SK-N-SH treated with all-trans-retinoic acid at 6 μM for 48 hours (cell line): ENCODE results near the gene TBKBP1.

Experiments used
- ATAC-seq: fragments of 200-7000 bp; cut with Tn5 transposase; 3 replicates; pipeline ENCODE4 v1.9.1; 2020; ENCODE audit warnings: mild to moderate bottlenecking, moderate library complexity
- ARNTL ChIP-seq: fragments of 450-650 bp; formaldehyde crosslinking; IDR thresholded peaks from 2 replicates; pipeline ENCODE4 v1.5.0; 2020; ENCODE audit warnings: low read depth, mild to moderate bottlenecking, moderate library complexity, borderline replicate concordance
- CSDC2 ChIP-seq: fragments of 250-450 bp; sonication (Bioruptor Pico); IDR thresholded peaks from 2 replicates; pipeline ENCODE4 v1.5.0; 2020; ENCODE audit warnings: mild to moderate bottlenecking, moderate library complexity
- GLIS3 ChIP-seq: fragments of 250-450 bp; sonication (Bioruptor Pico); IDR thresholded peaks from 2 replicates; pipeline ENCODE4 v1.5.0; 2020; ENCODE audit warnings: mild to moderate bottlenecking, moderate library complexity
- ISL1 ChIP-seq: fragments of 250-450 bp; sonication (Bioruptor Pico); IDR thresholded peaks from 2 replicates; pipeline ENCODE4 v2.1.2; 2022; ENCODE audit warnings: mild to moderate bottlenecking, moderate library complexity
- OSR1 ChIP-seq: fragments of 250-450 bp; sonication (Bioruptor Pico); IDR thresholded peaks from 2 replicates; pipeline ENCODE4 v1.8.0; 2022; ENCODE audit warnings: moderate library complexity, mild to moderate bottlenecking, inconsistent platforms
- POU6F1 ChIP-seq: fragments of 250-450 bp; sonication (Bioruptor Pico); IDR thresholded peaks from 2 replicates; pipeline ENCODE4 v1.8.0; 2021; ENCODE audit warnings: low read depth, mild to moderate bottlenecking, moderate library complexity, borderline replicate concordance
- RARB ChIP-seq: fragments of 250-450 bp; sonication (Bioruptor Pico); IDR thresholded peaks from 2 replicates; pipeline ENCODE4 v1.8.0; 2021; ENCODE audit warnings: mild to moderate bottlenecking, moderate library complexity
- SNAI2 ChIP-seq: fragments of 250-450 bp; sonication (Bioruptor Pico); IDR thresholded peaks from 2 replicates; pipeline ENCODE4 v1.5.0; 2020; ENCODE audit warnings: mild to moderate bottlenecking, moderate library complexity
- TCF4 ChIP-seq: fragments of 250-450 bp; sonication (Bioruptor Pico); IDR thresholded peaks from 2 replicates; pipeline ENCODE4 v1.8.0; 2021; ENCODE audit warnings: mild to moderate bottlenecking, moderate library complexity, borderline replicate concordance
- TOX ChIP-seq: fragments of 250-450 bp; sonication (Bioruptor Pico); IDR thresholded peaks from 2 replicates; pipeline ENCODE4 v1.8.0; 2021; ENCODE audit warnings: mild to moderate bottlenecking, moderate library complexity, borderline replicate concordance
- ZC3H10 ChIP-seq: fragments of 250-450 bp; sonication (Bioruptor Pico); IDR thresholded peaks from 2 replicates; pipeline ENCODE4 v1.5.1; 2021; ENCODE audit warnings: mild to moderate bottlenecking, moderate library complexity
- ZFP3 ChIP-seq: fragments of 250-450 bp; sonication (Bioruptor Pico); IDR thresholded peaks from 2 replicates; pipeline ENCODE4 v1.5.0; 2020; ENCODE audit warnings: mild to moderate bottlenecking, moderate library complexity
- ZFP30 ChIP-seq: fragments of 450-650 bp; formaldehyde crosslinking; IDR thresholded peaks from 2 replicates; pipeline ENCODE4 v1.5.0; 2022; ENCODE audit warnings: mild to moderate bottlenecking, moderate library complexity
- ZNF565 ChIP-seq: fragments of 450-650 bp; formaldehyde crosslinking; conservative IDR thresholded peaks from 2 replicates; pipeline ENCODE4 v1.5.0; 2020; ENCODE audit warnings: low read depth, mild to moderate bottlenecking, moderate library complexity
- TF ChIP-seq, protein P1 (sequence below): fragments of 250-450 bp; sonication (Bioruptor Pico); IDR thresholded peaks from 2 replicates; pipeline ENCODE4 v1.8.0; 2020; ENCODE audit warnings: mild to moderate bottlenecking, moderate library complexity, borderline replicate concordance
- TF ChIP-seq, protein P2 (sequence below): fragments of 250-450 bp; sonication (Bioruptor Pico); IDR thresholded peaks from 2 replicates; pipeline ENCODE4 v1.5.1; 2020; ENCODE audit warnings: low read depth, mild to moderate bottlenecking, moderate library complexity
- TF ChIP-seq, protein P3 (sequence below): fragments of 250-450 bp; sonication (Bioruptor Pico); IDR thresholded peaks from 2 replicates; pipeline ENCODE4 v1.5.1; 2021; ENCODE audit warnings: mild to moderate bottlenecking, moderate library complexity

The TBKBP1 gene

GRCh38 chr17:47712330-47713023 lies 18.5 kb downstream of the TBKBP1 start:
- no peak for ATAC-seq
- TF ChIP-seq SNAI2 (no peak), GLIS3 (CRISPR knock-in tag) (no peak), POU6F1 (CRISPR knock-in tag) (no peak), ISL1 (CRISPR knock-in tag) (no peak), RARB (CRISPR knock-in tag) (no peak), ARNTL (CRISPR knock-in tag) (no peak), ZC3H10 (CRISPR knock-in tag) (no peak), TCF4 (CRISPR knock-in tag) (no peak), TOX (CRISPR knock-in tag) (no peak), OSR1 (CRISPR knock-in tag) (no peak), CSDC2 (CRISPR knock-in tag) (no peak), ZFP3 (CRISPR knock-in tag) (no peak)
- TF ChIP-seq, protein P1, sequence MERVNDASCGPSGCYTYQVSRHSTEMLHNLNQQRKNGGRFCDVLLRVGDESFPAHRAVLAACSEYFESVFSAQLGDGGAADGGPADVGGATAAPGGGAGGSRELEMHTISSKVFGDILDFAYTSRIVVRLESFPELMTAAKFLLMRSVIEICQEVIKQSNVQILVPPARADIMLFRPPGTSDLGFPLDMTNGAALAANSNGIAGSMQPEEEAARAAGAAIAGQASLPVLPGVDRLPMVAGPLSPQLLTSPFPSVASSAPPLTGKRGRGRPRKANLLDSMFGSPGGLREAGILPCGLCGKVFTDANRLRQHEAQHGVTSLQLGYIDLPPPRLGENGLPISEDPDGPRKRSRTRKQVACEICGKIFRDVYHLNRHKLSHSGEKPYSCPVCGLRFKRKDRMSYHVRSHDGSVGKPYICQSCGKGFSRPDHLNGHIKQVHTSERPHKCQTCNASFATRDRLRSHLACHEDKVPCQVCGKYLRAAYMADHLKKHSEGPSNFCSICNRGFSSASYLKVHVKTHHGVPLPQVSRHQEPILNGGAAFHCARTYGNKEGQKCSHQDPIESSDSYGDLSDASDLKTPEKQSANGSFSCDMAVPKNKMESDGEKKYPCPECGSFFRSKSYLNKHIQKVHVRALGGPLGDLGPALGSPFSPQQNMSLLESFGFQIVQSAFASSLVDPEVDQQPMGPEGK (CRISPR knock-in tag), result no peak
- TF ChIP-seq, protein P2, sequence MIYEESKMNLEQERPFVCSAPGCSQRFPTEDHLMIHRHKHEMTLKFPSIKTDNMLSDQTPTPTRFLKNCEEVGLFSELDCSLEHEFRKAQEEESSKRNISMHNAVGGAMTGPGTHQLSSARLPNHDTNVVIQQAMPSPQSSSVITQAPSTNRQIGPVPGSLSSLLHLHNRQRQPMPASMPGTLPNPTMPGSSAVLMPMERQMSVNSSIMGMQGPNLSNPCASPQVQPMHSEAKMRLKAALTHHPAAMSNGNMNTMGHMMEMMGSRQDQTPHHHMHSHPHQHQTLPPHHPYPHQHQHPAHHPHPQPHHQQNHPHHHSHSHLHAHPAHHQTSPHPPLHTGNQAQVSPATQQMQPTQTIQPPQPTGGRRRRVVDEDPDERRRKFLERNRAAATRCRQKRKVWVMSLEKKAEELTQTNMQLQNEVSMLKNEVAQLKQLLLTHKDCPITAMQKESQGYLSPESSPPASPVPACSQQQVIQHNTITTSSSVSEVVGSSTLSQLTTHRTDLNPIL (CRISPR knock-in tag), result no peak
- TF ChIP-seq, protein P3, sequence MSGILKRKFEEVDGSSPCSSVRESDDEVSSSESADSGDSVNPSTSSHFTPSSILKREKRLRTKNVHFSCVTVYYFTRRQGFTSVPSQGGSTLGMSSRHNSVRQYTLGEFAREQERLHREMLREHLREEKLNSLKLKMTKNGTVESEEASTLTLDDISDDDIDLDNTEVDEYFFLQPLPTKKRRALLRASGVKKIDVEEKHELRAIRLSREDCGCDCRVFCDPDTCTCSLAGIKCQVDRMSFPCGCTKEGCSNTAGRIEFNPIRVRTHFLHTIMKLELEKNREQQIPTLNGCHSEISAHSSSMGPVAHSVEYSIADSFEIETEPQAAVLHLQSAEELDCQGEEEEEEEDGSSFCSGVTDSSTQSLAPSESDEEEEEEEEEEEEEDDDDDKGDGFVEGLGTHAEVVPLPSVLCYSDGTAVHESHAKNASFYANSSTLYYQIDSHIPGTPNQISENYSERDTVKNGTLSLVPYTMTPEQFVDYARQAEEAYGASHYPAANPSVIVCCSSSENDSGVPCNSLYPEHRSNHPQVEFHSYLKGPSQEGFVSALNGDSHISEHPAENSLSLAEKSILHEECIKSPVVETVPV (CRISPR knock-in tag), result no peak

DNA sequence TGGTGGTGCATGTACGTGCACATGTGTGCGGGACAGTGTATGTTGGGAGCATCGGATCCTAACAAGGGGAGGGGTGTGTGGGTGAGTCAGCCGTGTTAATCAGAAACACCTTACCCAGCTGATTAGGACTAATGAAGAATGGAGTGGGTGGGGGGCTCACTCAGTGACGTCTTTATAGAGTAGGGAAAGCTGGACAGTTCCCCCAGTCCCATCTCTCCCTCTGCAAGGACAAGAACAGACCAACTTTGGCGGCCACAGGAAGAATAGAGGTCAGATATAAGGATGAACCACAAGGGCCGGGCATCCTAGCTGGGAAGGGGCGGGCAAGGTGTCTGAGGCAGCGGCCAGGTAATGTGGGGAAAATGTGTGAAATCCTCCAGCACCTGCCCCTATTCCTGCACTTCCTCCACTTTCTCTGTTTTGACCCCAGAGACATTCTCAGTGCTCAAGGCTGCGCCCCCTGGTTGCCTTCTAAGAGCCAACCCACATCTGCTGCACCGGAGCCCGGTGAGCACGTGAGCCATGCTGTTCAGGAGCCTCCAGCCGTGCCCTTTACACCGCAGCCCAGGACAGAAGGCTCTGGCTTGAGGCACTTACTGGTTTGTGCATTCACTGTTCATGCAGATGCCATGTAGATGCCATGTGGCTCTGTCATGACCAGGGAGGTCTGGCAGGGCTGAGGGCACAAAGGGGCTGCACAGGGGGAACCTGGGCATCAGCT lies 20.2 kb downstream of the TBKBP1 start:
- ATAC-seq, result peak; percentile 3; the same call in 1 of the 3 replicates
- TF ChIP-seq, protein P1 (CRISPR knock-in tag), result no peak
- TF ChIP-seq, all 23 proteins: peak for 0

DNA sequence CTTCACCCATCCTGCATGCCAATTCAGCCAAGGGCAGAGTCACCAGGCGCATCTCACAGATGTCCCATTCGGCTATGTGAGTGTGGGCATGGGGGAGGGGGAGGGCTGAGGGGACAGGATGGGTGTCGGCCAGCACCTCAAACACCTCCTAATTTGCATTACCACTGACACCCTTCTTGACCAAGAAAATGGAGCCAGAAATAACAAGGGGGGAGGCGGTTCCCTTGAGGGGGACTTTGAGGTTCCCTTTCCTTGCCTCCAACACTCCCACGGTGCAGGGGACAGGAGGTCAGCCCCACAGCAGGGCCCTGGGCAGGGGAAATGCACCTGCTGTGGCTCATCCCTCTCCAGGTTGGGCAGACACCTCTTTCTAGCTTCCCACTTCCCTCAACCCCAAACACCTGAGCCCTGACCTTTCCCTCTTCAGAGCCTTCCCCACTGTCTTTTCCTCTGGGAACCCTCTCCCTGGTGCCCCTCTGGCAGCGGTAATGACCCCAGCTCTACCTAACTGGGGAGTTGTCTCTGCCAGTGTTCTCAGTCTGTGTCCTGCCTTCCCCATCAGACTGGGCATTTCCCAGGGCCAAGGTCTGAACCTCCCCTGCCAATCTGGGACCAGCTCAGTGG lies 20.9 kb downstream of the TBKBP1 start:
- no peak for ATAC-seq
- TF ChIP-seq ISL1 (CRISPR knock-in tag), result no peak
- no peak for TF ChIP-seq RARB (CRISPR knock-in tag)
- TF ChIP-seq CSDC2 (CRISPR knock-in tag), result no peak
- no peak for TF ChIP-seq ZNF565 (CRISPR knock-in tag)
- TF ChIP-seq ZFP30 (CRISPR knock-in tag), result no peak
- no peak for TF ChIP-seq GLIS3 (CRISPR knock-in tag)
- TF ChIP-seq, protein P1 (CRISPR knock-in tag), result no peak
- TF ChIP-seq, protein P3 (CRISPR knock-in tag), result no peak
- no peak for TF ChIP-seq ARNTL (CRISPR knock-in tag)
- TF ChIP-seq, protein P2 (CRISPR knock-in tag), result no peak
- no peak for TF ChIP-seq TOX (CRISPR knock-in tag)
- TF ChIP-seq ZFP3 (CRISPR knock-in tag), result no peak
